H9 (cell line): ENCODE data around the gene QSER1. TPM values are rescaled to one million over a fixed set of nuclear protein-coding genes. Genes with fewer than 3 reads are reported as not detected.

ENCODE experiments used
- DNase-seq: peaks from one replicate; pipeline ENCODE4 v3.0.0-alpha.2; 2017
- H2AFZ ChIP-seq: one replicate; pipeline ENCODE4 v1.6.1; 2013; ENCODE audit warnings: mild to moderate bottlenecking, low read length, control low read depth, moderate library complexity
- H2AK5ac ChIP-seq: 2 replicates; pipeline ENCODE4 v1.6.1; 2013; ENCODE audit warnings: low read length, control low read depth, mixed read lengths; ENCODE audit not compliant: insufficient read length
- H2BK120ac ChIP-seq: one replicate; pipeline ENCODE4 v1.6.1; 2013; ENCODE audit warnings: low read depth, mild to moderate bottlenecking, low read length, control low read depth, inconsistent platforms; ENCODE audit not compliant: poor library complexity, severe bottlenecking
- H2BK12ac ChIP-seq: 2 replicates; pipeline ENCODE4 v1.6.1; 2013; ENCODE audit warnings: low read length, control low read depth, mixed read lengths, low read depth; ENCODE audit not compliant: insufficient read length
- H2BK15ac ChIP-seq: 2 replicates; pipeline ENCODE4 v1.6.1; 2013; ENCODE audit warnings: low read depth, low read length, control low read depth
- H2BK20ac ChIP-seq: one replicate; pipeline ENCODE4 v1.6.1; 2013; ENCODE audit warnings: low read depth, mild to moderate bottlenecking, low read length, control low read depth, inconsistent platforms; ENCODE audit not compliant: poor library complexity, severe bottlenecking
- H2BK5ac ChIP-seq: 2 replicates; pipeline ENCODE4 v1.6.1; 2013; ENCODE audit warnings: low read length, control low read depth, mixed read lengths; ENCODE audit not compliant: insufficient read length
- H3K14ac ChIP-seq: 2 replicates; pipeline ENCODE4 v1.6.1; 2013; ENCODE audit warnings: low read length, control low read depth; ENCODE audit not compliant: insufficient read depth
- H3K18ac ChIP-seq: 2 replicates; pipeline ENCODE4 v1.6.1; 2013; ENCODE audit warnings: low read depth, mild to moderate bottlenecking, mixed read lengths, low read length, control low read depth; ENCODE audit not compliant: insufficient read length
- H3K23ac ChIP-seq: 2 replicates; pipeline ENCODE4 v1.6.1; 2013; ENCODE audit warnings: low read length, control low read depth, mixed read lengths, low read depth; ENCODE audit not compliant: insufficient read length
- H3K23me2 ChIP-seq: 2 replicates; pipeline ENCODE4 v1.6.1; 2013; ENCODE audit warnings: low read depth, mild to moderate bottlenecking, mixed read lengths, low read length, control low read depth; ENCODE audit not compliant: insufficient read length, poor library complexity, severe bottlenecking
- H3K27ac ChIP-seq: 2 replicates; pipeline ENCODE4 v1.5.1; 2013; ENCODE audit warnings: low read length, control low read depth, mixed read lengths, low read depth; ENCODE audit not compliant: insufficient read length
- H3K27me3 ChIP-seq: 2 replicates; pipeline ENCODE4 v1.6.1; 2013; ENCODE audit warnings: low read length, control low read depth, inconsistent platforms; ENCODE audit not compliant: insufficient read depth
- H3K4ac ChIP-seq: 2 replicates; pipeline ENCODE4 v1.6.1; 2013; ENCODE audit warnings: low read depth, mild to moderate bottlenecking, control low read depth, inconsistent platforms, low read length, moderate library complexity
- H3K4me1 ChIP-seq: 2 replicates; pipeline ENCODE4 v1.6.1; 2013; ENCODE audit warnings: low read length, control low read depth, inconsistent platforms; ENCODE audit not compliant: insufficient read depth
- H3K4me2 ChIP-seq: 2 replicates; pipeline ENCODE4 v1.6.1; 2013; ENCODE audit warnings: low read length, control low read depth, mixed read lengths; ENCODE audit not compliant: insufficient read length, insufficient read depth
- H3K56ac ChIP-seq: 2 replicates; pipeline ENCODE4 v1.6.1; 2013; ENCODE audit warnings: low read depth, mild to moderate bottlenecking, mixed read lengths, low read length, control low read depth; ENCODE audit not compliant: insufficient read length
- H3K79me1 ChIP-seq: 2 replicates; pipeline ENCODE4 v1.6.1; 2013; ENCODE audit warnings: low read depth, mild to moderate bottlenecking, moderate library complexity, low read length, control low read depth, inconsistent platforms; ENCODE audit not compliant: insufficient read depth, poor library complexity, severe bottlenecking
- H3K79me2 ChIP-seq: 2 replicates; pipeline ENCODE4 v1.6.1; 2013; ENCODE audit warnings: low read length, control low read depth, inconsistent platforms; ENCODE audit not compliant: insufficient read depth
- H3K9ac ChIP-seq: 2 replicates; pipeline ENCODE4 v1.6.1; 2013; ENCODE audit warnings: low read length, control low read depth, mixed read lengths; ENCODE audit not compliant: insufficient read length; ENCODE audit errors: extremely low read depth
- H3K9me3 ChIP-seq: one replicate; pipeline ENCODE4 v1.6.1; 2013; ENCODE audit warnings: low read depth, low read length, inconsistent platforms; ENCODE audit not compliant: control insufficient read depth
- H3T11ph ChIP-seq: one replicate; pipeline ENCODE4 v1.6.1; 2013; ENCODE audit warnings: mild to moderate bottlenecking, low read length, control low read depth, inconsistent platforms
- H4K20me1 ChIP-seq: one replicate; pipeline ENCODE4 v1.6.1; 2013; ENCODE audit not compliant: control insufficient read depth, insufficient read length, insufficient read depth
- H4K5ac ChIP-seq: 2 replicates; pipeline ENCODE4 v1.6.1; 2013; ENCODE audit warnings: low read depth, mild to moderate bottlenecking, mixed read lengths, low read length, control low read depth; ENCODE audit not compliant: insufficient read length
- H4K8ac ChIP-seq: replicated peaks from 2 replicates; pipeline ENCODE4 v1.6.1; 2013; ENCODE audit warnings: low read length, control low read depth, mixed read lengths, low read depth; ENCODE audit not compliant: insufficient read length
- H4K91ac ChIP-seq: 2 replicates; pipeline ENCODE4 v1.6.1; 2013; ENCODE audit warnings: low read depth, mild to moderate bottlenecking, moderate library complexity, mixed read lengths, low read length, control low read depth; ENCODE audit not compliant: insufficient read length
- H3K27ac Mint-ChIP-seq, 3 experiments: 2 replicates in 2 of 3; 3 replicates in 1 of 3; pipeline ENCODE4 v1.8.0; 2020 to 2021; ENCODE audit warnings: mixed read lengths in 3 of 3, mild to moderate bottlenecking in 1 of 3, moderate library complexity in 1 of 3
- H3K27me3 Mint-ChIP-seq: 2 replicates; pipeline ENCODE4 v1.8.0; 2021; ENCODE audit warnings: low read depth, mild to moderate bottlenecking, moderate library complexity, mixed read lengths
- H3K36me3 Mint-ChIP-seq, 3 experiments: 2 replicates in 2 of 3; 3 replicates in 1 of 3; pipeline ENCODE4 v1.8.0; 2020 to 2021; ENCODE audit warnings: low read depth in 3 of 3, mixed read lengths in 3 of 3; ENCODE audit not compliant: insufficient read depth in 1 of 3
- H3K4me1 Mint-ChIP-seq, 2 experiments: 2 replicates each; pipeline ENCODE4 v1.8.0; 2020; ENCODE audit warnings: mixed read lengths in 2 of 2
- H3K4me3 Mint-ChIP-seq, 2 experiments: 2 replicates in 1 of 2; 3 replicates in 1 of 2; pipeline ENCODE4 v1.8.0; 2020 to 2021; ENCODE audit warnings: mild to moderate bottlenecking in 2 of 2, mixed read lengths in 2 of 2, moderate library complexity in 1 of 2
- H3K9me3 Mint-ChIP-seq, 2 experiments: 2 replicates in 1 of 2; 3 replicates in 1 of 2; pipeline ENCODE4 v1.8.0; 2020; ENCODE audit warnings: mild to moderate bottlenecking in 2 of 2, mixed read lengths in 2 of 2, moderate library complexity in 1 of 2
- WGBS: extraction: QIAGEN DNeasy Blood & Tissue Kit; methylation state at CpG from one replicate; pipeline ENCODE4 v1.1.7; 2013; ENCODE audit warnings: missing lambda C conversion rate, low lambda C conversion rate, mixed read lengths; ENCODE audit not compliant: insufficient read length; ENCODE audit errors: extremely low coverage; 5-methylcytosine and 5-hydroxymethylcytosine counted together
- total RNA-seq: library from RNA; stranded (reverse); gene quantifications from 2 replicates; pipeline ENCODE4 v1.2.1, GENCODE V29; 2021
- TF ChIP-seq, protein P1 (sequence below): fragments of 200-600 bp; sonication (generic); conservative IDR thresholded peaks from 3 replicates; pipeline ENCODE4 v1.8.0; 2021; ENCODE audit warnings: antibody characterized with exemption, mild to moderate bottlenecking

The QSER1 gene
- total RNA-seq, 1 experiment from 2014 or later = 139 TPM

DNA sequence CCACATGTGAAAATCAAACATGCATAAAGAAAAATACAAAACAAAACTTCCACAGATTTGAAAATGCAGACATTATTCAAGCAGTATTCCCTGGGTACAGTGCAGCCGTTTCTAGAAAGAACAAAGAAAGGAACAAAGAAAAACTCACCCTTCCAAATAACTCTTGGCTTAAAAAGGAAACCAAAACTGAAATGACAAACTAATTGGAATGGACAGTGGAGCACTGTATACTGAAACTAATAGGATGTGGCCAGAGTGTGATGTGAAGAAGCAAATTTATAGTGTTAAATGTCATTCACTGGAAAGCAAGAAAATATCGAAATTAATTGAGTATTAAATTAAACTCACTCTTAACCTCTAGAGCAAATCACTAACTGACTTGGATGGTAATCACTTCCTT is 55.4 kb downstream of the QSER1 start:
- no CpG with 5 or more reads among the region's 2 CpGs for WGBS
- H3T11ph ChIP-seq = no peak overlapping the region
- no peak for DNase-seq
- no peak overlapping the region for H3K9ac ChIP-seq
- no peak overlapping the region for H4K8ac ChIP-seq
- no peak overlapping the region for H2BK15ac ChIP-seq
- no peaks in the 10 kb centered on the region for H3K9me3 ChIP-seq
- no peak overlapping the region for H4K5ac ChIP-seq
- H3K4ac ChIP-seq = no peak overlapping the region
- Mint-ChIP-seq H3K27me3 (no peaks in the 10 kb centered on the region), H3K4me3 (no peak overlapping the region), H3K36me3 (peaks cover 7 to 28% (median 26%) of the 10 kb centered on the region in 3 experiments), H3K27ac (peak overlapping the region in 1 of 3 experiments; percentile 92; a peak in 2 of 7 replicates), H3K4me1 (peaks cover 16 to 23% of the 10 kb centered on the region in 2 experiments), H3K9me3 (no peaks in the 10 kb centered on the region; a peak in 1 of 5 replicates)
- no peaks in the 10 kb centered on the region for H3K4me1 ChIP-seq
- no peak overlapping the region for H2BK20ac ChIP-seq
- H2BK12ac ChIP-seq = no peak overlapping the region
- H3K27me3 ChIP-seq = no peaks in the 10 kb centered on the region
- no peak overlapping the region for H4K91ac ChIP-seq
- no peak overlapping the region for H2AK5ac ChIP-seq
- H3K23me2 ChIP-seq = no peaks in the 10 kb centered on the region
- no peak overlapping the region for H3K56ac ChIP-seq
- H2AFZ ChIP-seq = no peak overlapping the region
- H3K18ac ChIP-seq = no peak overlapping the region
- H3K79me2 ChIP-seq = peaks cover 3% of the 10 kb centered on the region; the same call in 1 of the 2 replicates
- peaks cover 4% of the 10 kb centered on the region for H3K79me1 ChIP-seq
- H3K14ac ChIP-seq = no peak overlapping the region
- no peaks in the 10 kb centered on the region for H4K20me1 ChIP-seq
- H3K4me2 ChIP-seq = no peak overlapping the region
- H3K27ac ChIP-seq = no peak overlapping the region
- TF ChIP-seq, protein P1, sequence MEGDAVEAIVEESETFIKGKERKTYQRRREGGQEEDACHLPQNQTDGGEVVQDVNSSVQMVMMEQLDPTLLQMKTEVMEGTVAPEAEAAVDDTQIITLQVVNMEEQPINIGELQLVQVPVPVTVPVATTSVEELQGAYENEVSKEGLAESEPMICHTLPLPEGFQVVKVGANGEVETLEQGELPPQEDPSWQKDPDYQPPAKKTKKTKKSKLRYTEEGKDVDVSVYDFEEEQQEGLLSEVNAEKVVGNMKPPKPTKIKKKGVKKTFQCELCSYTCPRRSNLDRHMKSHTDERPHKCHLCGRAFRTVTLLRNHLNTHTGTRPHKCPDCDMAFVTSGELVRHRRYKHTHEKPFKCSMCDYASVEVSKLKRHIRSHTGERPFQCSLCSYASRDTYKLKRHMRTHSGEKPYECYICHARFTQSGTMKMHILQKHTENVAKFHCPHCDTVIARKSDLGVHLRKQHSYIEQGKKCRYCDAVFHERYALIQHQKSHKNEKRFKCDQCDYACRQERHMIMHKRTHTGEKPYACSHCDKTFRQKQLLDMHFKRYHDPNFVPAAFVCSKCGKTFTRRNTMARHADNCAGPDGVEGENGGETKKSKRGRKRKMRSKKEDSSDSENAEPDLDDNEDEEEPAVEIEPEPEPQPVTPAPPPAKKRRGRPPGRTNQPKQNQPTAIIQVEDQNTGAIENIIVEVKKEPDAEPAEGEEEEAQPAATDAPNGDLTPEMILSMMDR = no peak
- H2BK5ac ChIP-seq = no peak overlapping the region
- H2BK120ac ChIP-seq = no peak overlapping the region
- H3K23ac ChIP-seq = no peak overlapping the region
